OCI-LY7 (cell line): ENCODE measurements around the gene BRD2. TPM values are rescaled to one million over a fixed set of nuclear protein-coding genes. Genes with fewer than 3 reads are reported as not detected.

ENCODE experiments used
- BruUV-seq: library from RNA; stranded (reverse); fragments of 400-500 nt; replicated peaks from 2 replicates; lab custom pipeline; 2021; lab: Mats Ljungman, UMichigan
- CTCF ChIA-PET: fragments of 300-600 bp; sonication (Branson Sonifier 250); formaldehyde crosslinking; loops from one replicate; lab custom pipeline; 2022; ENCODE audit warnings: antibody characterized with exemption; ENCODE audit not compliant: unreplicated experiment; lab: Charles Lee
- POLR2A ChIA-PET: fragments of 300-600 bp; sonication (Branson Sonifier 250); formaldehyde crosslinking; loops from one replicate; lab custom pipeline; 2022; ENCODE audit warnings: antibody characterized with exemption; lab: Charles Lee
- DNase-seq: peaks from one replicate; pipeline ENCODE4 v3.0.0-alpha.2; 2015; ENCODE audit warnings: low spot score
- H2AFZ ChIP-seq: fragments of 200-600 bp; sonication (generic), shearing (Covaris generic); 2 replicates; pipeline ENCODE4 v1.6.1; 2014; ENCODE audit warnings: mild to moderate bottlenecking, antibody characterized with exemption, low read length, moderate library complexity
- H3K27ac ChIP-seq: fragments of 200-600 bp; sonication (generic); 2 replicates; pipeline ENCODE4 v1.5.1; 2014; ENCODE audit warnings: mixed run types, low read depth, mild to moderate bottlenecking, moderate library complexity, low read length, inconsistent platforms; ENCODE audit not compliant: poor library complexity, severe bottlenecking
- H3K36me3 ChIP-seq: fragments of 200-600 bp; sonication (generic); 2 replicates; pipeline ENCODE4 v1.6.1; 2014; ENCODE audit warnings: mild to moderate bottlenecking, antibody characterized with exemption, low read length, moderate library complexity, mixed read lengths; ENCODE audit not compliant: insufficient read depth
- H3K4me1 ChIP-seq: fragments of 200-600 bp; sonication (generic); 2 replicates; pipeline ENCODE4 v1.5.1; 2014; ENCODE audit warnings: mild to moderate bottlenecking, low read length; ENCODE audit not compliant: insufficient read depth, poor library complexity, severe bottlenecking
- H3K4me2 ChIP-seq: fragments of 200-600 bp; sonication (generic); 2 replicates; pipeline ENCODE4 v1.6.1; 2014; ENCODE audit warnings: mild to moderate bottlenecking, low read length
- H3K4me3 ChIP-seq: fragments of 200-600 bp; sonication (generic); 2 replicates; pipeline ENCODE4 v1.5.1; 2014; ENCODE audit warnings: mild to moderate bottlenecking, low read depth, low read length; ENCODE audit not compliant: poor library complexity, severe bottlenecking
- H3K79me2 ChIP-seq: fragments of 200-600 bp; sonication (generic); 2 replicates; pipeline ENCODE4 v1.6.1; 2016; ENCODE audit warnings: low read depth, mild to moderate bottlenecking, low read length, moderate library complexity, mixed read lengths; ENCODE audit not compliant: insufficient read depth
- H3K9me2 ChIP-seq: fragments of 200-600 bp; sonication (generic); 2 replicates; pipeline ENCODE4 v1.6.1; 2016; ENCODE audit warnings: mild to moderate bottlenecking, low read length, mixed read lengths; ENCODE audit not compliant: insufficient read depth
- H3K9me3 ChIP-seq: fragments of 200-600 bp; sonication (generic); 2 replicates; pipeline ENCODE4 v1.6.1; 2014; ENCODE audit warnings: mild to moderate bottlenecking, mixed run types, low read length, mixed read lengths
- H4K20me1 ChIP-seq: fragments of 200-600 bp; sonication (generic); 2 replicates; pipeline ENCODE4 v1.6.1; 2014; ENCODE audit warnings: mild to moderate bottlenecking, antibody characterized with exemption, low read length, moderate library complexity, mixed read lengths; ENCODE audit not compliant: insufficient read depth
- CTCF ChIP-seq: fragments of 200-600 bp; sonication (generic); conservative IDR thresholded peaks from 2 replicates; pipeline ENCODE4 v1.5.1; 2014; ENCODE audit warnings: mild to moderate bottlenecking, antibody characterized with exemption, low read length, moderate library complexity, mixed read lengths
- EZH2phosphoT487 ChIP-seq: fragments of 200-600 bp; sonication (generic); IDR thresholded peaks from 2 replicates; pipeline ENCODE4 v1.6.1; 2018; ENCODE audit warnings: low read depth, borderline replicate concordance, mild to moderate bottlenecking, mixed run types, antibody characterized with exemption, low read length, moderate library complexity, mixed read lengths
- intact Hi-C: fragments of 100-400 bp; cut with micrococcal nuclease; formaldehyde crosslinking; loops from one replicate; pipeline ENCODE4 v1.10.0; 2022; ENCODE audit not compliant: unreplicated experiment
- total RNA-seq, 2 experiments: library from RNA; depleted of rRNA in 1 of 2; stranded (reverse); fragments of >200 nt in 1 of 2; shearing (Covaris generic) in 1 of 2; gene quantifications; 2 replicates each; pipeline ENCODE4 v1.2.3, GENCODE V29; 2014 to 2022

Gene BRD2
- total RNA-seq, 2 experiments from 2014 or later, result 236 to 326 TPM

- intact Hi-C loops, result loop anchor here (5.0 kb wide), 1 partner anchor 130 kb away; no protein-coding TSS in a partner anchor
- Histone ChIP-seq H3K4me1 (peaks cover 14% of the 10 kb centered on the region), H2AFZ (no peak overlapping the region), H3K79me2 (no peaks in the 10 kb centered on the region), H3K9me3 (no peaks in the 10 kb centered on the region), H3K4me3 (no peak overlapping the region), H3K9me2 (no peaks in the 10 kb centered on the region), H4K20me1 (no peaks in the 10 kb centered on the region), H3K27ac (no peak overlapping the region), H3K4me2 (no peak overlapping the region), H3K36me3 (no peaks in the 10 kb centered on the region)
- no peak for DNase-seq
- ChIA-PET POLR2A (interaction anchor here (0.6 to 3.4 kb wide), 5 partner anchors 12 to 127 kb away, joined by 3 to 18 read pairs (median 4); partner anchors contain the start of gene HLA-DPA1), CTCF (no interaction called here)
- no peak for TF ChIP-seq EZH2phosphoT487
- no peak for TF ChIP-seq CTCF
- no TSS peak for BruUV-seq
These were observed 48.6 kb downstream of the BRD2 start for GRCh38 chr6:33017018-33017417.

- Histone ChIP-seq H3K9me2 (no peaks in the 10 kb centered on the region), H2AFZ (no peak overlapping the region), H3K4me3 (no peak overlapping the region), H3K36me3 (no peaks in the 10 kb centered on the region), H3K9me3 (no peaks in the 10 kb centered on the region), H3K4me1 (peaks cover 14% of the 10 kb centered on the region), H3K4me2 (no peak overlapping the region), H3K79me2 (no peaks in the 10 kb centered on the region), H4K20me1 (no peaks in the 10 kb centered on the region), H3K27ac (no peak overlapping the region)
- TF ChIP-seq CTCF (no peak), EZH2phosphoT487 (no peak)
- CTCF ChIA-PET, result no interaction called here
- POLR2A ChIA-PET, result interaction anchor here (0.5 to 3.4 kb wide), 5 partner anchors 11 to 137 kb away, joined by 3 to 18 read pairs (median 4); partner anchors contain the start of genes HLA-DPA1 and HLA-DPB1
- no peak for DNase-seq
- intact Hi-C loops, result loop anchor here (5.0 kb wide), 1 partner anchor 129 kb away; no protein-coding TSS in a partner anchor
- BruUV-seq, result no TSS peak
These were observed 49.4 kb downstream of the BRD2 start for GRCh38 chr6:33017694-33018353.

- intact Hi-C loops, result loop anchor here (5.0 kb wide), 1 partner anchor 129 kb away; no protein-coding TSS in a partner anchor
- H3K4me2 ChIP-seq, result no peak overlapping the region
- no peak overlapping the region for H3K4me3 ChIP-seq
- H3K36me3 ChIP-seq, result no peaks in the 10 kb centered on the region
- POLR2A ChIA-PET, result interaction anchor here (1.1 to 3.4 kb wide), 3 partner anchors 10 to 58 kb away, joined by 4 to 18 read pairs (median 15); partner anchors contain the start of genes HLA-DPA1 and HLA-DPB1
- BruUV-seq, result no TSS peak
- H3K79me2 ChIP-seq, result no peaks in the 10 kb centered on the region
- CTCF ChIA-PET, result interaction anchor here (1.9 kb wide), 1 partner anchor 10 kb away, joined by 8 read pairs; no protein-coding TSS in a partner anchor
- H3K27ac ChIP-seq, result no peak overlapping the region
- no peak for DNase-seq
- H3K4me1 ChIP-seq, result peaks cover 14% of the 10 kb centered on the region
- TF ChIP-seq CTCF, result no peak
- TF ChIP-seq EZH2phosphoT487, result no peak
- H3K9me2 ChIP-seq, result no peaks in the 10 kb centered on the region
- H2AFZ ChIP-seq, result no peak overlapping the region
- H3K9me3 ChIP-seq, result no peaks in the 10 kb centered on the region
- no peaks in the 10 kb centered on the region for H4K20me1 ChIP-seq
These were observed 50.0 kb downstream of the BRD2 start for GRCh38 chr6:33018418-33018817.
